ENCODE results near the gene MALSU1.
A peak's percentile ranks its signal among the peaks of the same experiment; 100 is the strongest.

MALSU1 gene

DNA sequence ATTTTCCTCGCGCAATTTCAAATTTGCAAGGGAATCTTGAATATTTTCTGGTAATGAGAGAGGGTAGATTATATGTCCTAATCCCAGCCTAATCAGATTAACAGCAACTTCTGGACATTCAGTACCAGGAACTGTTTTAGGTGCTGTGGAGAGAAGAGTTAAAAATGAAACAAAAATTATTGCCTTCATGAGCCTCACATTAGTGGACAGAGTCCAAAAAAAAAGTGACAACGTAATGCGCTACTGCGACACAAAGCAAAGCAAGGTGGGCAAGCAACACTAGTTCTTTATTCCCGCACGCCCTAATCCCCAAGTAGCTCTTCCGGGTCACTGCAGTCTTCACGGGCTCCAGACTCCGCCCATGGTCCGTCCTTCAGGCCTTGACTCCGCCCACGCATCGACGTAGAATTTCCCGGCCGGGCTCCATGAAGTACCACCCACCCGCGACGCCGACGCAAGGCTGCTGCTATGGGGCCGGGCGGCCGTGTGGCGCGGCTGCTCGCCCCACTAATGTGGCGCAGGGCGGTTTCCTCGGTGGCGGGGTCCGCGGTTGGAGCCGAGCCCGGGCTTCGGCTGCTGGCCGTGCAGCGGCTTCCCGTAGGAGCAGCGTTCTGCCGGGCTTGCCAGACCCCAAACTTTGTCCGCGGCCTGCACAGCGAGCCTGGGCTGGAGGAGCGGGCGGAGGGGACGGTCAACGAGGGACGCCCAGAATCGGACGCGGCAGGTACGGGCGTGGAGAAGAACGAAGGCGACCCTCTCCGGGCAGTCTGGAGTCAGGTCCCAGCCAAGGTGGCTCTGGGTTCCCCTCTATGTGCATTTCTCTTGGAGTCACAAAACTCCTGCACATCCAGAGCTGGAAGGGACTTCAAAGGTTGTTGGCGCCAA, at the start of gene MALSU1:
Gene MALSU1 (plus strand): TSS at position 455 of the 885 bp plus-strand sequence. CDS start 14 bp downstream, at position 469.
- DNase-seq (ENCODE audit: low read depth), result peak; percentile 92

DNA sequence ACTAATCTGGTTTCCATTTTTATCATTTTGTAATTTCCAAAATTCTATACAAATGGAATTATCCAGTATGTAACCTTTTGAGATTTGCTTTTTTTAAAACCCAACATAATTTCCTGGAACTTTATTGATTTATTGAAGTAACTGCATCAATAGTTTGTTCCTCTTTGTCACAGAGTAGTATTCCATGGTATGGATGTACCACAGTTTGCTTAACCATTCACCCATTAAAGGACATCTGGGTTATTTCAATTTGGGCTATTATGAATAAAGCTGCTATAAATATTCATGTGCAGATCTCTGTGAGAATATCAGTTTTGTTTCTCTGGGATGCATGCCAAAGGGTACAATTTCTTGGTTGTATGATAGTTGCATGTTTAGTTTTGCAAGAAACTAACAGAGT, 49.7 kb upstream of the MALSU1 start:
- no peak for DNase-seq (ENCODE audit: low read depth)

DNA sequence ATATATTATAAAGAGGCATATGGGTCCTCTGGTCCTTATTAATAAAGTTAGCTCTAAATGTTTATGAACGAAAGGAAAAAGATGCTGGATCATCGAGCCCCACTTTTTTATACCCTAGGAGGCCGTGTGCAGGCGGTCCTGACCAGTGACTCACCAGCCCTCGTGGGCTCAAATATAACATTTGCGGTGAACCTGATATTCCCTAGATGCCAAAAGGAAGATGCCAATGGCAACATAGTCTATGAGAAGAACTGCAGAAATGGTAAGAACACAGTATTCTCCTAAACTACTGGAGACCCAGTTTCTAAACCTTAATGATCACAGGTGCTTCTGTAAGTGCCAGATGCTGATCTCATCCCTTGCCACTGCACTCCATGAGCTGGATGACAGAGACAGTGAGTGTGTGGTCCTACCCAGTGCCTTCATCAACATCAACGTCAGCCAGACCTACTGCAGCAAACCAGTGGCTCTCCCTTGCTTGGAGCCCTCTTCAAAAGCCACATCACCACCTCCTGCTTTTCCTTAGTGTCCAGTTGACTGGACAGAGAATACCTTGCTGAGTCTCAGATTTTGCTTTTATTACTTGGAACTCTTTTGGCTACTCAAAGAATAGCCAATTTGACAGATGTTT, 45.0 kb upstream of the MALSU1 start:
- no peak for DNase-seq (ENCODE audit: low read depth)

DNA sequence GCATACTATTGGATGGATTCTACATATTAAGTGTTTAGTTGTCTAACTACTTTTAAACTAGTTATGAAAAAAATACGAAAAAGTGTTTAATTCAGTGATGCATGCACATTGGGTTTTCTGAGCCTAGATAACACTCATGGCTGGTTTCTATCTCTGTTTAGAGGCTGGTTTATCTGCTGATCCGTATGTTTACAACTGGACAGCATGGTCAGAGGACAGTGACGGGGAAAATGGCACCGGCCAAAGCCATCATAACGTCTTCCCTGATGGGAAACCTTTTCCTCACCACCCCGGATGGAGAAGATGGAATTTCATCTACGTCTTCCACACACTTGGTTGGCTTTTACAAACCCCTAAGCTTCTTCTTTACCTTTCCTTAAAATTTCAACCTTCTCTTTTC, 42.4 kb upstream of the MALSU1 start:
- no peak for DNase-seq (ENCODE audit: low read depth)

DNA sequence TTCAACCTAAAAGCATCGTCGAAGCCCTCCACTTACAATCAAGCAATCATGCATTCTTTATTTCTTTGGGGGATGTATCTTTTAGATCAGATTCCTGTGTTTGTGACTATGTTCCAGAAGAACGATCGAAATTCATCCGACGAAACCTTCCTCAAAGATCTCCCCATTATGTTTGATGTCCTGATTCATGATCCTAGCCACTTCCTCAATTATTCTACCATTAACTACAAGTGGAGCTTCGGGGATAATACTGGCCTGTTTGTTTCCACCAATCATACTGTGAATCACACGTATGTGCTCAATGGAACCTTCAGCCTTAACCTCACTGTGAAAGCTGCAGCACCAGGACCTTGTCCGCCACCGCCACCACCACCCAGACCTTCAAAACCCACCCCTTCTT, 38.8 kb upstream of the MALSU1 start:
- no peak for DNase-seq (ENCODE audit: low read depth)

DNA sequence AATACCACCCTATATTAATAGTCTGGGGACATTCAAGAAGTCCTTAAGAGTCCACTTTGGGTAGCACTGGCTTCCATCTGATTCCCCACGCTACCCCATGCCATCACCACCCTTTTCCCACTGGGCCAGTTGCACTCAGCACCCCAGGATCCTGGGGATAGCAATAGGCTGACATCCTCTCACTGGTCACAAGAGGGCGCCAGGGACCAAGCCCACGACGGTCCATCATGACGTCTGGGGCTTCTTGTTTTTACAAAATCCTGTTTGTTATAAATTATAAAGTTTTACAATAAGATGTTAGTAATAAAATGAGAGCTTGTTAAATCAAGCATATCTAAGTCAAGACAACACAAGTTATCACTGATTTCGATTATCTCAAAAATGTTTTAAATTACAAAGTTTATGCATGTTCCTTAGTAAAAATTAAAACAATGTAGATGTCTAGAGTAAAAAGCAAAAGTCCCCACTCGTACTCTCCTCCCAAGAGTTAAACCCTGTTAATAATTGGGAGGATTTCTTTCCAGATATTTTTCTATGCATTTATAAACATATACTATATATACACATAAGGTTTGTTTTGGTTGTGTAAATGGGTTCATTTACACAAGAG, 37.2 kb upstream of the MALSU1 start:
- DNase-seq (ENCODE audit: low read depth), result peak; percentile 28

DNA sequence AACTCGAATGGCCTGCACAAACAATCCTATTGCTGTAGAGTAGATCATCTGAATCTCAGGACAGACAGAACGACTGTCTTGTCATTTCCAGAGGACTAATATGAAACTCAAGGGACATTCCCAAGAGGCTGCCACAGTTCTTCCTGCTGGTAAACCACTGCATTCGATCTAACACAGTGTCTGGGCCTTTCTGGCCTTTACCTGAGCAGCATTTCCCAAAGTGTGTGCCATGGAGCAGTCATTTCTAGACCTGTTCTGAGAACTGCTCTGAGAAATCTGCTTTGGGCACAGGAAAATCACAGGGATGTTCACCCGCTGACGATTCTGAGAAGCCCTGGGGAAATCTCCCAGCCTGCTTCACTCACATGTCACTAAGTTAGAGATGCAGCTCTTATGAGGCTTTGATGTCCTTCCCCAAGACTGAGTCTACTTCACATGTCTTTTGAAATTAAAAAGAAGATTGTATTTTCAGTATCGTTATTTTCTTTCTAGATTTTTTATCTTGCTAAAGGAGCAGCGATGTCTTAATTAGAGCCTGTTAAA, 34.2 kb upstream of the MALSU1 start:
- DNase-seq (ENCODE audit: low read depth), result no peak

DNA sequence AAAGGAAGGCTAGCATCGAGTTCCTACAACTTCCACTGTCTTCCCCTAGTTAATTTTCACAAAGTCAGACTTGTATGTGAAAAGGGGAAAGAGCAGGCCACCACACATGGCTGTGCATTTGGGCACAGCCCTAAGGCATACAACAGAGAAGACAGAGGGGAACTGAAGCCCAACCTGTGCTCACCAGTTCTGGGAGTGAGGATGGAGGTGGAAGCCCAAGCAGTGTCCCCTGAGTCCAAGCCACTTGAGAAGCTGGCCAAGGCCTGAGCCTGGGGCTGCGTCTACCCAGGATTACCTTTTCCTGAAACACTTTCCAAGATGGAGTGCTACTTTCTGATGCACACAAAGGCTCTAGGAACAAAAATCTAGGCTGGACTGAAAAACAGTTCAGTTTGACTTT, 32.2 kb upstream of the MALSU1 start:
- no peak for DNase-seq (ENCODE audit: low read depth)

DNA sequence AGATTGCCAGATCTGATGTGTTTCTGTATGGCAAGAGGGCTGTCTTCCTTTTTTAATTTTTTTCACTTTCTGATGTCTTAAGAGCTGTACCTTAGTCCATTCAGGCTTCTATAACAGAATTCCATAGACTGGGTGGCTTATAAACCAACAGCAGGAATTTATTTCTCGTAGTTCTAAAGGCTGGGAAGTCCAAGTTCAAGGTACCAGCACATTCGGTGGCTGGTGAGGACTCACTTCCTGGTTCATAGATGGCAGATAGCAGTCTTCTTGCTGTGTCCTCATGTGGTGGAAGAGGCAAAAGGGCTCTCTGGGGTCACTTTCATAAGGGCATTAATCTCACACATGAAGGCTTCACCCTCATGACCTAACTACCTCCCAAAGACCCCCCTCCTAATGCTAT, 31.8 kb upstream of the MALSU1 start:
- no peak for DNase-seq (ENCODE audit: low read depth)

DNA sequence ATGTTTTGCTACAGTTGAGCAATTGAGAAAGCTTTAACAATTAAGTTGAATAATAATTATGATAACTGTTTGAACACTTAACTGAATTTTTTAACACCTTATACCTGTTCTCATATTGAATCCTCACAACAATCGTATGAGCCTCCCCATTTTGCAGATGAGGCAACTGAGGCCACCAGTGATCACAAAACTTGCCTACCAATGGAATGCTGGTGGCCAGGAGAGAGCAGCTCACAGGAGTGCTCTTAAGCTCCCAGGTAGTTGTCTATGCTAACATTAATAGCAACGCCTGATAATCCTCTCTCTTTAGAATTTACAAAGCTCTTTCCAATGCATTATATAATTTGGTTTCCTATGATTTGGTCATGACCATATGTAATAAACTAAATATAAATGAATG, 31.0 kb upstream of the MALSU1 start:
- DNase-seq (ENCODE audit: low read depth), result no peak

DNA sequence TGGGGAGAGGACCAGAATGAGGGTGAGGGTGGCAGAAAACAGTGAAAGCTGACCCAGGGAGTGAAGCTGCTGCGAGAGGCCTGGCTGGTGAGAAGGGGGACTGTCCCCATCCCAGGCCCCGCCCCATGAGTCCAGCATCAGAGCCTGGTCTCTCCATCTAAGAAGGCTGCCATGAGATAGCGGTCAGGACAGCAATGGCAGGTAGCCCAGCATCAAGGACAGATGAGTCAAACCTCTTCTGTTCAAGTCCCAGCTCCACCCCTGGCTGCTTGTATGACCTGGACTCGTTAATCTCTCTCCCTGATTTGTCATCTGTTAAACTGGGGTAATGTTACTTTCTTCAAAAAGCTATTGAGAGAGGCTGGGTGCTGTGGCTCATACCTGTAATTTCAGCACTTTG, 30.4 kb upstream of the MALSU1 start:
- DNase-seq (ENCODE audit: low read depth), result no peak

DNA sequence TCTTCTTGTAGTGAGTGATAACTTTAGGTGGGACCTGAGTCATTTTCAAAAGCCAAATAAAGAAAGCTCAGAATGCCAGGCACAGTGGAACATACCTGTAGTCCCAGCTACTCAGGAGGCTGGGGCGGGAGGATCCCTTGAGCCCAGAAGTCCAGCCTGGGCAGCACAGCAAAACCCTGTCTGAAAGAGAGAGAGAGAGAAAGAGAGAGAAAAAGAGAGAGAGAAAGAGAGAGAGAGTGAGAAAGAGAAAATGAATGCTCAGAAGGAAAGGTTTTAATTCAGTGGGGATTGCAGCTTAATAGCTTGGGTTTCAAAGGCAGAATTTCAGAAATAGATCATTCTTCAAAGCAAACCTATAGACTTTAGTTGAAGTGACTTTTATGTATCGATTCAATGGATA, 26.9 kb upstream of the MALSU1 start:
- DNase-seq (ENCODE audit: low read depth), result no peak

DNA sequence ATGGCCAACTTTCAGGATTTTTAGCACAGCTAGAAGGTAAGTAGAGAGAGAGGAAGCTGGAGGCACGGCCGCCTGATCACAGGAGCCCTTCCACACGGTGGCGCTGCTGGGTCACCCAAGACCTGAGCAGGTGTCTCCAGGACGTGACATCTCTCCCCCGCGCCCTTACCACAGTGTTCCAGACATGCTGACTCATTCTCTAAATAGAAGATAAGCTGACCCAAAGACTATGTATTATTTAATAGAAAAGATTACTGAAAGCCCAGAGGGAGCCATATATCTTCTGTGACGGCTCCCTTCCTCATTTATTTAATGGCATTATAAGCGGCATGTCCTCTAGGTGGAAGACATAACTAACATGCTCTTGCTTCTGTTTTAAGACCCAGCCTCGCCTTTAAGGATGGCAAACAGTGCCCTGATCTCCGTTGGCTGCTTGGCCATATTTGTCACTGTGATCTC, 26.0 kb upstream of the MALSU1 start:
- DNase-seq (ENCODE audit: low read depth), result peak; percentile 83

DNA sequence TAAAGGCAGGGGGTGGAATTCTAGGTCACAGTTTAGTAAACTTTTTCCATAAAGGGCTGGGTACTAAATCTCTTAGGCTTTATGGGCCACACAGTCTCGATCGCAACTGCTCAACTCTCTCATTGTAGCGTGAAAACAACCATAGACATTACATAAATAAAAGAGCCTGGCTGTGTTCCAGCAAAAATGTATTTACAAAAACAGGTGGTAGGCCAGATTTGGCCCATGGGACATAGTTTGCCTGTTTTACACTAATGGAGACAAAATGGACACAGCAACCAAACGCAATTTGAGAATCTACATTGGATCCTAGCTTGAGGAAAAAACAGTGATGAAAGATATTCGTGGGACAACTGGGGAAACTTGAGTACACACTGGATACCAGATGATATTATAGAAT, 23.2 kb upstream of the MALSU1 start:
- no peak for DNase-seq (ENCODE audit: low read depth)

DNA sequence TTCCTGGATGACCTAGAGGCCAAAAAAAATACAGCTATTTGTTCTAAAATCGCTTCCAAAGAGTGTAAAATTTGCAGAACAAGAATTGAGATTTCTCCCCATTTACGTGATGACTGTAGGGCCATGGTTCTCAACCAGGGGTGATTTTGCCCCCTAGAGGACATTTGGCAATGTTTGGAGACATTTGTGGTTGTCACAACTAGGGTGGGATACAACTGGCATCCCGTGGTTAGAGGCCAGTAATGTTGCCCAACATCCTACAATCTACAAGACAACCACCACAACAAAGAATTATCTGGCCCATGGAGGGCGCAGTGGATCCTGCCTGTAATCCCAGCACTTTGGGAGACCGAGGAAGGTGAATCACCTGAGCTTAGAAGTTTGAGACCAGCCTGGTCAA, 22.8 kb upstream of the MALSU1 start:
- DNase-seq (ENCODE audit: low read depth), result no peak

DNA sequence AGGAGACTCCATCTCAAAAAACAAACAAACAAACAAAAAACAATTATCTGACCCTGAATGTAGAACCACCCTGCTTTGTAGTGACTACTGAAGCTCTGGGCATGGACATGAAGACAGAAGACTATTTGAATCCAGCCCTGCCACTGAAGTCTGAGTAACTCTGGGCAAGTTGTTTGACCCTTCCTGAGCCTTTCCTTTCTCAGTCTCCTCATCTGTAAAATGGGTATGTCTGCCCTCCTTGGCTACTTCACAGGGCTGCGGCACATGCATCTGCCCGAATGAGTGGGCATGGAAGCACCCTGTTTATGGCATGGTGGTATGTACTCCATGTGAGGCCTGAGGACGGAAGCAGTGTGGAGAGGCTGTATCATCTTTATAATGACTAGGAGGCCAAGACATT, 22.2 kb upstream of the MALSU1 start:
- DNase-seq (ENCODE audit: low read depth), result no peak

DNA sequence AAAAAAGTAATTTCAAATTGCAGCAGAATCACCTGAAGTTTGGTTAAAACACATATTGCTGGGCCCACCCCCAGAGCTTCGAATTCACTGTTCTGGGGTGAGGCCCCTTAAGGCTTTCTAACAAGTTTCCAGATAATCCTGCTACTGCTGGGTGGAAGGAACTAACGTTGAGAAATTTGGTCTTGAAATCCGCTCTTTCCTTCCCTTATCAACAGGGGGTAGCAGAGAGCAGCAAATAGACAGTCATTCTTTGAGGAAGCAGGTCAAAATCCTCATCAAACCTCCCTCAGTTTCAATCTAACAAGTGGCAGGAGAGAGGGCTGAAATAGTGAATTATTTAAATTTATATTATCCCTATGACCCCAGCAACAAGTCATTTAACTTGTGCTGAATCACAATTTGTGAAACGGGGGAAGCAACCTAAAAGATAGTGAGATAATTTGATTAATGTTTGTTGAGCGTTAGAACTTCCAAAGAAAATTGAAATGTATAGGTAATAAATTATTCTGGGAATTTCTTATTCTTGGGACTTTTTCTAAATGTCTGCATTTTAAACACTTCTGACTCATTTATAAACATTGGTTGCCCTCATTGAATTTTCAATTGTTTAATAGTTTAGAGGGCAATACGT, 21.7 kb upstream of the MALSU1 start:
- no peak for DNase-seq (ENCODE audit: low read depth)

DNA sequence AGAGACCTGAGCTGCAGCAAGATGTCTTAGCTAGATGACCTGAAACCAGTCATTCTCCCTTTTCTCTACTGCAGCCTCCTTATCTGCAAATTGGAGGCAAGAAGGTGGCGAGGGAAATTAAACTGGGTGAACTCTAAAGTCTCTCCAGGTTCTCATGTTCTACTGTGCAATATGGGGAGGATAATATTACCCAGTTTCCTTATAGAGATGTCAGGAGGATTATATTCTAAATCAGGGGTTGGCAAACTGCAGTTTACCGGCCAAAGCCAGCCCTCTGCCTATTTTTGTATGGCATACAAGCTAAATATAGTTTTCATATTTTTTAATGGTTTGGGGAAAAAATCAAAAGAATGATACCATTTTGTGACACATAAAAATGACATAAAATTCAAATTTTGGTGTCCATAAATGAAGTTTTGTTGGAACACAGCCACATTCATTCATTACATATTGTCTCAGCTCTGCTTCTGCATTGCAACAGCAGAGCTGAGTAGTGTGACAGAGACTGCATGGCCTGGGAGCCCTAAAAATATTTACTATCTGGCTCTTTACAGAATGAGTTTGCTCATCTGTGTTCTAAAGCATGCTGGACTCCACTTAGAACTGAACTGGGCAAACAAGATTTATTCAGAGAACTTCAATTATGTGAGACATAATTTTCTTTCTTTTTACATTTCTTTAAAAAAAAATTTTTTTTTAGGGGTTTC, 19.2 kb upstream of the MALSU1 start:
- no peak for DNase-seq (ENCODE audit: low read depth)

DNA sequence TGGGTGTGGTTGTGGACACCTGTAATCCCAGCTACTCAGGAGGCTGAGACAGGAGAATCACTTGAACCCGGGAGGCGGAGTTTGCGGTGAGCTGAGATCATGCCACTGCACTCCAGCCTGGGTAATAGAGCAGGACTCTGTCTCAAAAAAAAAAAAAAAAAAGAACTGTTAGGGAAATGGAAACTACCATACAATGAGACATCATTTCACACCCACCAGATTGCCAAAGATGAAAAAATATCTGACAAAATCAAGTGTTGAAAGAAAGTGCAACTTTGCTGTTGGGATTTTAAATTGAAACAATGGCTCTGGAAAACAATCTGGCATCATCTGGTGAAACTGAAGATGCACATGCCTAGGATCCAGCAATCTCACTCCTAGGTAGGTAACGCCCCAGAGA, 16.1 kb upstream of the MALSU1 start:
- DNase-seq (ENCODE audit: low read depth), result no peak

DNA sequence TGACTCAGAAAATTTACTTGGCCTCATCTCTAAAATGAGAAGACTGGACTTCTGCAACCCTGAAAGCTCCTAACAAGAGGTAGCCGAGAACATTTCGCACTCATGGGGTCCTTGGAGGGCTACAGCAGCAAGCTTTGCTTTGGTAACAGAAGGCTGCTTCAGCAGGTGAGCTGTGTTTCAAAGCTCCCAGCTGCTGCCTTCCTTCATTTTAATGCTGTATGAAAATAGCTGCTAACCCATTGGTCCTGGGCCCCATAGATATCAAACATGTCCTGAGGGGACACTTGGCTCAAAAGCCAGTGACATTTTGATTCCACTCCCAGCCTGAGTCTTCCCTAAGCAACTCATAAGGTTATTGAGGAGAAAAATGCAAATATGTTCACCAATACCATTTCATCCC, 14.3 kb upstream of the MALSU1 start:
- DNase-seq (ENCODE audit: low read depth), result no peak

All from activated gamma-delta T cell treated with anti-CD3 and anti-CD28 coated beads, Interleukin-2, amount 50 U/mL, for 16 hours (primary cell).